Adipocyte (in vitro differentiated cells): ENCODE data around the gene ERGIC1.

ENCODE experiments used
- DNase-seq: peaks from one replicate; pipeline ENCODE4 v3.0.0-alpha.2; 2015; ENCODE audit warnings: low read depth
- H3K27me3 ChIP-seq: replicated peaks from 2 replicates; pipeline ENCODE4 v1.7.0; 2013; ENCODE audit warnings: mild to moderate bottlenecking, low read length, moderate library complexity; ENCODE audit not compliant: control insufficient read depth, insufficient read depth
- H3K36me3 ChIP-seq: 2 replicates; pipeline ENCODE4 v1.7.0; 2013; ENCODE audit warnings: low read length, mild to moderate bottlenecking, moderate library complexity; ENCODE audit not compliant: control insufficient read depth, insufficient read depth, severe bottlenecking
- H3K4me1 ChIP-seq: 2 replicates; pipeline ENCODE4 v1.7.0; 2013; ENCODE audit warnings: mild to moderate bottlenecking, low read length, moderate library complexity; ENCODE audit not compliant: control insufficient read depth, insufficient read depth
- H3K4me3 ChIP-seq: 2 replicates; pipeline ENCODE4 v1.7.0; 2013; ENCODE audit warnings: mild to moderate bottlenecking, low read length, moderate library complexity
- H3K9ac ChIP-seq: 2 replicates; pipeline ENCODE4 v1.7.0; 2013; ENCODE audit warnings: mild to moderate bottlenecking, low read length, moderate library complexity
- H3K9me3 ChIP-seq: 2 replicates; pipeline ENCODE4 v1.7.0; 2013; ENCODE audit warnings: mild to moderate bottlenecking, low read length, moderate library complexity; ENCODE audit not compliant: control insufficient read depth

ERGIC1 gene

GRCh38 chr5:172939071-172939470, 105.0 kb downstream of the ERGIC1 start:
- Histone ChIP-seq H3K36me3 (peaks cover 61% of the 10 kb centered on the region), H3K27me3 (no peaks in the 10 kb centered on the region), H3K9ac (no peak overlapping the region), H3K4me3 (no peak overlapping the region), H3K9me3 (no peaks in the 10 kb centered on the region), H3K4me1 (peaks cover 13% of the 10 kb centered on the region)
- no peak for DNase-seq

DNA sequence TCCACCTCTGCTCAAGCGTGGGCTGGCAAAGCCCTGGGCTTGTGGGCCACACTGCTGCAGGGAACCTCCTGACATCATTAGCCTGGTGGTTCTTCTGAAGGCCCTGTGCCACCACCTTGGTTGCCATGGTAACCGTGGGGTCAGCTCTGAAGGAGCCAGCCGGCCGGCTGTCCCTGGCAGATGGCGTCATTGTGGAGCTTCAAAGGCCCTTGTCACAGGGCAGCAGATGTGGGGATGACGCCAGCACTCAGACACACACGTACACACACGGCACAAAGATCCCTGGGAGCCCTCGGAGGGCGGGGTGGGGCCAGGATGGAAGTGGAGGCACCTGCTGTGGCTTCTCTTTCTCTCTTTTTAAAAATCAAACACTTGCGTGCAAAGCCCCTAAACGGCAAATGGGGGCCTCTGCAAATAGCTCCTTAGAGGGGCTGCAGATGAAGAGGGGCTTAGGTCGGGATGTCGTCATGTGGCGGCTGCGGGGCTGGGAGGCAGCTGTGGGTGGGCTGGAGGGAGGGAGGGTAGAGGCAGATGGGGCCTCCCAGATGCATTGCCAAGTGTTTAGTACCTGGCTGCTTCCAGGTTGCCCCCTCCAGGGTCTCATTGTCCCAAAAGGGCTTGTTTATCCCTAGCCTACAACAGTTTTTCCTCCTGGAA, 105.7 kb downstream of the ERGIC1 start:
- H3K4me1 ChIP-seq = peaks cover 16% of the 10 kb centered on the region
- H3K9ac ChIP-seq = no peak overlapping the region
- DNase-seq = no peak
- H3K4me3 ChIP-seq = no peak overlapping the region
- H3K9me3 ChIP-seq = no peaks in the 10 kb centered on the region
- peaks cover 57% of the 10 kb centered on the region for H3K36me3 ChIP-seq
- no peaks in the 10 kb centered on the region for H3K27me3 ChIP-seq

- Histone ChIP-seq H3K4me1 (peaks cover 19% of the 10 kb centered on the region), H3K36me3 (peaks cover 51% of the 10 kb centered on the region), H3K27me3 (no peaks in the 10 kb centered on the region), H3K9me3 (no peaks in the 10 kb centered on the region), H3K4me3 (no peak overlapping the region), H3K9ac (no peak overlapping the region)
- no peak for DNase-seq
Measured at GRCh38 chr5:172940268-172941066, 106.4 kb downstream of the ERGIC1 start.

DNA sequence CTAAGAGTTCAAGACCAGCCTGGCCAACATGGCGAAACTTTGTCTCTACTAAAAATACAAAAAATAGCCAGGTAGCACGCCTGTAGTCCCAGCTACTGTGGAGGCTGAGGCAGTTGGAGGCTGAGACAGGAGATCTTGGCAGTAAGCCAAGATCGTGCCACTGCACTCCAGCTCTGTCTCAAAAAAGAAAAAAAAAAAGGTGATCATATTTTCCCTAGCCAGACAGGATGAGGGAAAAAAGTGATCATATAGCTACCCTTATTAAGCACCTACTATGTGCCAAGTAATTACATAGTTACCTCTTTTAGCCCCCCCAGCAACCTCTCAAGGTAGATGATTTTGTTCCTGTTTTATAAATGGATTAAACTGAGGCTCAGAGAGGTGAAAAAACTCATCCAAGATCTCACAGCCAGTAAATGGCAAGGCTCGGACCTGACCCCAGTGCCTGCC, 107.0 kb downstream of the ERGIC1 start:
- Histone ChIP-seq H3K4me3 (no peak overlapping the region), H3K36me3 (peaks cover 49% of the 10 kb centered on the region), H3K27me3 (no peaks in the 10 kb centered on the region), H3K9ac (peak overlapping the region; percentile 60), H3K4me1 (peaks cover 19% of the 10 kb centered on the region), H3K9me3 (no peaks in the 10 kb centered on the region)
- no peak for DNase-seq

- DNase-seq = no peak
Measured at GRCh38 chr5:172942556-172942955, 108.5 kb downstream of the ERGIC1 start.

DNA sequence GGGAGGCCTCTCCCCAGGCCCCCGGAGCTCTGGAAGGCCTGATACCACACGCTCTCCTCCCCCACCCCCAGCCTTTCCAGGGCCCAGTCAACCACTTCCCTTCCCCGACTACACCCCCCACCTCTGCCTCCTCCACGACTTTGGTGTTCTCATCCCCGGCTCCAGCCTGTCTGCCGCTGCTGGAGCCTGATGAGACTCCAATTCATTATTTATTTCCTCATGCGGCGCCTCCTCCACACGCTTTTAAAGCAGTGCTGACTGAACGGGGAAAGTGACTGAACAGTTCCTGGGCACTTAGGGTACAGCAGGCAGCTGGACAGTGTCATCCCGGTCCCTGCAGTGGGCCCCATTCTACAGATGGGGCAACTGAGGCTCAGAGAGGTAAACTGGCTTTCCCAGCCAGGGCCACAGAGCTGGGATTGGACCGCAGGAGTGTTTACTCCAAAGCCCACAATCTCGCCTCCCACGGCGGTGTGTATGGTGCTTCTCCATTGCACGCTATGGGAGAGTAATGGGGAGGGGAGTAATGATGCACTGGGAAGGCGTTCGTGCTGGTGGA, 109.3 kb downstream of the ERGIC1 start:
- Histone ChIP-seq H3K36me3 (peaks cover 43% of the 10 kb centered on the region), H3K9me3 (no peaks in the 10 kb centered on the region), H3K4me1 (peaks cover 19% of the 10 kb centered on the region), H3K4me3 (no peak overlapping the region), H3K27me3 (no peaks in the 10 kb centered on the region), H3K9ac (peak overlapping the region; percentile 75)
- peak; percentile 62 for DNase-seq

More at GRCh38 chr5:172942556-172942955, 108.5 kb downstream of the ERGIC1 start:
- Histone ChIP-seq H3K36me3 (peaks cover 48% of the 10 kb centered on the region), H3K4me1 (peaks cover 19% of the 10 kb centered on the region), H3K9ac (peak overlapping the region; percentile 75), H3K27me3 (no peaks in the 10 kb centered on the region), H3K9me3 (no peaks in the 10 kb centered on the region), H3K4me3 (no peak overlapping the region)

GRCh38 chr5:172943906-172944305, 109.9 kb downstream of the ERGIC1 start:
- Histone ChIP-seq H3K4me1 (peaks cover 19% of the 10 kb centered on the region), H3K36me3 (peaks cover 43% of the 10 kb centered on the region), H3K9me3 (no peaks in the 10 kb centered on the region), H3K4me3 (no peak overlapping the region), H3K27me3 (no peaks in the 10 kb centered on the region), H3K9ac (peak overlapping the region; percentile 25)
- no peak for DNase-seq

DNA sequence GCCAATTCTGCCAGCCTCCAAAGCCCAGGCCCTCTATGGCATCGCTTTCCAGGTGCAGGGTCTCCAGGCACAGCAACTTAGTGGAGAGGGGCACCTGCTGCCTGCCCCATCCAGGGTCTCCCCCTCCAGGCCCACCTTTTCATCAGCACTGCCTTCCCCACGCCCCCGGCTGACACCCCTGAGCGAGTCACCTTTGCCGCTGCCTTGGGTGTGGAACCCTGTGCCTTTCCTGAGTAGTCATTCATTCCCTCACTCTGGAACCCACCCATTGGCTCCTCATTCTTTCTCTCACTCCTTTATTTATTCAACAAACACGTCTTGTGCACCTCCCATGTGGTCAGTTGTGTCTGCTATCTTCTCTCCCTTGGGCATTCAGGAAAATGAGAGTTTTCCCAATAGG, 110.7 kb downstream of the ERGIC1 start:
- H3K36me3 ChIP-seq = peaks cover 40% of the 10 kb centered on the region
- peak overlapping the region; percentile 41 for H3K9ac ChIP-seq
- peaks cover 19% of the 10 kb centered on the region for H3K4me1 ChIP-seq
- DNase-seq = no peak
- H3K4me3 ChIP-seq = no peak overlapping the region
- no peaks in the 10 kb centered on the region for H3K27me3 ChIP-seq
- no peaks in the 10 kb centered on the region for H3K9me3 ChIP-seq

- Histone ChIP-seq H3K4me1 (peaks cover 19% of the 10 kb centered on the region), H3K9ac (peak overlapping the region; percentile 41), H3K4me3 (no peak overlapping the region), H3K9me3 (no peaks in the 10 kb centered on the region), H3K36me3 (peaks cover 36% of the 10 kb centered on the region), H3K27me3 (no peaks in the 10 kb centered on the region)
- no peak for DNase-seq
Measured at GRCh38 chr5:172945151-172945550, 111.1 kb downstream of the ERGIC1 start.

DNA sequence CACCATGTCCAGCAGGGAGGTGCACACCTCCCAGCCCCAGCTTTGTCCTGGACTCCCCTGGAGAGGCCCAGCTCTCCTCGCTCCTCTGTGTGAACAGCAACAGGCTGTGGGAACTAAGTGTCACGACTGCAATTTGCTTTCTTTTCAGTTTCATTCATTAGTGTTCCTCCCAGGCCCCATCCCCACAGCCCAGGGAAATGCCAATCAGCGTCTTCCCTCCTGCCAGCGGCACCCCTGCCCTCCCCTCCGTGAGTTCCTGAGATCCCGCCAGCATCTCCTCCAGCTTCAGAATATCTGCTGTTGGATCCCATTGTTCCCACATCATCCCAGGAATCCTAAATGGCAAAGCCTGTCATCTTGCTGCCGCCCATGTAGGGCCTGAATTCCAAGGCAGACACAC, 112.1 kb downstream of the ERGIC1 start:
- Histone ChIP-seq H3K9me3 (no peaks in the 10 kb centered on the region), H3K36me3 (peaks cover 32% of the 10 kb centered on the region), H3K27me3 (no peaks in the 10 kb centered on the region), H3K4me1 (peaks cover 19% of the 10 kb centered on the region), H3K9ac (no peak overlapping the region), H3K4me3 (no peak overlapping the region)
- no peak for DNase-seq

- Histone ChIP-seq H3K4me3 (no peak overlapping the region), H3K36me3 (peaks cover 34% of the 10 kb centered on the region), H3K9ac (no peak overlapping the region), H3K9me3 (no peaks in the 10 kb centered on the region), H3K4me1 (peaks cover 23% of the 10 kb centered on the region), H3K27me3 (no peaks in the 10 kb centered on the region)
- DNase-seq = no peak
Measured at GRCh38 chr5:172949426-172949825, 115.4 kb downstream of the ERGIC1 start.
